Fibroblast of lung (primary cell): ENCODE results near the gene CDCA7L.

Experiments used
- EZH2 ChIP-seq: IDR thresholded peaks from 2 replicates; pipeline ENCODE4 v1.5.1; 2012; ENCODE audit warnings: low read length, control low read depth, mild to moderate bottlenecking; ENCODE audit errors: missing control alignments
- TF ChIP-seq, protein P1 (sequence below), 2 donors: IDR thresholded peaks in 1 of 2; conservative IDR thresholded peaks in 1 of 2; 1 replicate in 1 of 2; 2 replicates in 1 of 2; pipeline ENCODE4 v1.5.1; 2011 to 2012; ENCODE audit warnings: low read length in 2 of 2, control low read depth in 1 of 2, inconsistent platforms in 1 of 2, low read depth in 1 of 2, mild to moderate bottlenecking in 1 of 2

GRCh38 chr7:21986096-21986495 is 40.4 kb upstream of the CDCA7L start:
- no peak for TF ChIP-seq EZH2
- TF ChIP-seq, protein P1, sequence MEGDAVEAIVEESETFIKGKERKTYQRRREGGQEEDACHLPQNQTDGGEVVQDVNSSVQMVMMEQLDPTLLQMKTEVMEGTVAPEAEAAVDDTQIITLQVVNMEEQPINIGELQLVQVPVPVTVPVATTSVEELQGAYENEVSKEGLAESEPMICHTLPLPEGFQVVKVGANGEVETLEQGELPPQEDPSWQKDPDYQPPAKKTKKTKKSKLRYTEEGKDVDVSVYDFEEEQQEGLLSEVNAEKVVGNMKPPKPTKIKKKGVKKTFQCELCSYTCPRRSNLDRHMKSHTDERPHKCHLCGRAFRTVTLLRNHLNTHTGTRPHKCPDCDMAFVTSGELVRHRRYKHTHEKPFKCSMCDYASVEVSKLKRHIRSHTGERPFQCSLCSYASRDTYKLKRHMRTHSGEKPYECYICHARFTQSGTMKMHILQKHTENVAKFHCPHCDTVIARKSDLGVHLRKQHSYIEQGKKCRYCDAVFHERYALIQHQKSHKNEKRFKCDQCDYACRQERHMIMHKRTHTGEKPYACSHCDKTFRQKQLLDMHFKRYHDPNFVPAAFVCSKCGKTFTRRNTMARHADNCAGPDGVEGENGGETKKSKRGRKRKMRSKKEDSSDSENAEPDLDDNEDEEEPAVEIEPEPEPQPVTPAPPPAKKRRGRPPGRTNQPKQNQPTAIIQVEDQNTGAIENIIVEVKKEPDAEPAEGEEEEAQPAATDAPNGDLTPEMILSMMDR (conservative IDR thresholded peaks at IDR 0.05 in 1 of 2, IDR thresholded peaks at IDR 0.05 in 1 of 2; ENCODE audit: low read depth in 1 of 2, low read length in 2 of 2) = no peak
